Epithelial cell of esophagus (primary cell): Measurements from ENCODE around the gene IFT22.

ENCODE experiments used
- DNase-seq: peaks from one replicate; pipeline ENCODE4 v3.0.0; 2010; ENCODE audit warnings: low read depth
- H3K4me3 ChIP-seq: 2 replicates; pipeline ENCODE4 v1.5.1; 2011; ENCODE audit warnings: mild to moderate bottlenecking, low read length, control low read depth
- CTCF ChIP-seq: IDR thresholded peaks from 2 replicates; pipeline ENCODE4 v1.5.1; 2011; ENCODE audit warnings: low read depth, mild to moderate bottlenecking, low read length, control low read depth, inconsistent platforms; ENCODE audit not compliant: insufficient read depth; ENCODE audit errors: missing control alignments

The IFT22 gene

GRCh38 chr7:101342892-101343291 lies 21.3 kb upstream of the IFT22 start:
- TF ChIP-seq CTCF: no peak
- DNase-seq: no peak
- no peak overlapping the region for H3K4me3 ChIP-seq

DNA sequence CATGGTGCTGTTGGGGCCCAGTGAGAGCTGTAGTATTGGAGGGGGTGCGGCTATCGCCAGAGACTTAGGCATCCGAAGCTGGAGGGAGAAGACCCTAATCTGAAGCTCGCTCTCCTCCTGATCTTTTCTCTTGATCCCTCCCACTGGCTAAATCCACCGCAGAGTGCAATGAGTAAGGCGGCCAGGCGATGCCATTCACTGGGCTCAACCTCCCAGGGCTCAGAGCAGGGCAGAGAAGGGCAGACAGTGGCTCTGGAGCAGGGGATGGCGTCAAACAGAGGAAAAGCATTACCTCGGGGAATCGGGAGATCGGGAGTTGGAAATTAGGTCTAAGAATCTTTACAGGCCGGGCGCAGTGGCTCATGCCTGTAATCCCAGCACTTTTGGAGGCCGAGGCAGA lies 18.8 kb upstream of the IFT22 start:
- TF ChIP-seq CTCF: no peak
- no peak overlapping the region for H3K4me3 ChIP-seq
- DNase-seq: no peak

DNA sequence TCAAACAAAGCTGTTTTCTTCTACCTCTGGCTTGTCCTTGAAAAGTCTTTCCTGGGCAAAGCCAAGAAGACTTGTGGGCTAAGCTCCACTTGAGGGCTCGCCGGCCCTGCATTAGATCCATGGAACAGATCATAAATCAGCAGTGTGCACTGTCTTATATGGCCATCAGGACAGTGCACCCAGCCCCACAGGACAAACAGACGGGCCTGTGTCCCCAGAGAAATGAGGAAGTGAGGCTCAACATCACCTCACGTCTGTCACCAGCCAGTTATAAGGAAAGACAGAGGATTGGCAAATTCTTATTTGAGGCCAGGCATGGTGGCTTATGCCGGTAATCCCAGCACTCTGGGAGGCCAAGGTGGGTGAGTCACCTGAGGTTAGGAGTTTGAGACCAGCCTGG lies 12.3 kb upstream of the IFT22 start:
- no peak for TF ChIP-seq CTCF
- H3K4me3 ChIP-seq: no peak overlapping the region
- DNase-seq: no peak

- TF ChIP-seq CTCF: no peak
- DNase-seq: no peak
- no peak overlapping the region for H3K4me3 ChIP-seq
Observed at GRCh38 chr7:101332026-101332425, 10.4 kb upstream of the IFT22 start.

DNA sequence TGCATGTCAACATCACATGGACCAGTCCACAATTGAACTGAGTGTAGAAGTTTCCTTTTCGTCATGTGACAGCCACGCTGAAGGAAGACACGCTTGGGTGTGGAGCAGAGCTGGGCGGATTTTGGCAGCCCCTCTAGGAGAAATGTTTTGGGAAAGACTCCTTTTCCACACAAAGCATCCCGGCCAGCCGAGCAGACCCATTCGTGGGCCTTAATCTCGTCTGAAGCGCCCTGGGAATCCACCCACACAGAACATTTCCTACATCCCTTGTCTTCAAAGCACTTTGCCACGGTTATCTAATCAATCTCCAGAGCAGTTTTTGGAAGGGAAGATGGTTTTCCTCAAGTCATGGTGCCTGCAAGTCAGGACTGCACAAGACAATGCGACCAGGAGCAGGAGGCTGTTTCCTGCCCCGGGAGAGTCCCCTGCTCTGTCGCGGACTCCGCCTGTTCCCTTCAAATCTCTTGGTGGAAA lies 8.4 kb upstream of the IFT22 start:
- no peak overlapping the region for H3K4me3 ChIP-seq
- no peak for DNase-seq
- TF ChIP-seq CTCF: no peak

DNA sequence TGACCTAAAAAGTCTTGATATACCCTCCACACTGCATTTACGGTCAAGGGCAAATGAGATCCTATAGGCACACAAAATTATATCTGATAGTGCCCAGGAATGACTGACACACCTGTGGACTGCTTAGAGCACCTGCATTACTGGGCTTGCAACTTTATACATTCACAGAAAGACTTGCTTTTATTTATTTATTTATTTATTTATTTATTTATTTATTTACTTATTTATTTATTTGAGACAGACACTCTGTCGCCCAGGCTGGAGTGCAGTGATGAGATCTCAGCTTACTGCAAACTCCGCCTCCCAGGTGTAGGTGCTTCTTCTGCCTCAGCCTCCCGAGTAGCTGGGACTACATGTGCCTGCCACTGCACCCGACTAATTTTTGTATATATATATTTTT lies 6.5 kb upstream of the IFT22 start:
- no peak overlapping the region for H3K4me3 ChIP-seq
- no peak for TF ChIP-seq CTCF
- DNase-seq: no peak

- H3K4me3 ChIP-seq: no peak overlapping the region
- no peak for TF ChIP-seq CTCF
- no peak for DNase-seq
Observed at GRCh38 chr7:101319401-101319800, 2.2 kb downstream of the IFT22 start.
